ENCODE data around the gene SELENOM.
"Not testable (repeated sequence)": the region's sequence is repeated elsewhere in the genome, so short reads cannot be mapped to it uniquely, and the experiment has no call there.

SELENOM gene

GRCh38 chr22:31128156-31128555 is 20.8 kb upstream of the SELENOM start:
- DNase-seq = no peak

GRCh38 chr22:31127181-31127772 is 19.9 kb upstream of the SELENOM start:
- no peak for DNase-seq

- DNase-seq = no peak
These were observed 19.5 kb upstream of the SELENOM start for GRCh38 chr22:31126869-31127175.

- no peak for DNase-seq
These were observed 18.9 kb upstream of the SELENOM start for GRCh38 chr22:31126128-31126868.

- no peak for DNase-seq
These were observed 18.3 kb upstream of the SELENOM start for GRCh38 chr22:31125521-31126117.

GRCh38 chr22:31124811-31125465 is 17.6 kb upstream of the SELENOM start:
- DNase-seq = no peak

- DNase-seq = no peak
These were observed 16.9 kb upstream of the SELENOM start for GRCh38 chr22:31124290-31124689.

GRCh38 chr22:31123292-31123602 is 15.9 kb upstream of the SELENOM start:
- no peak for DNase-seq

GRCh38 chr22:31122532-31123291 is 15.3 kb upstream of the SELENOM start, which contains the start of gene INPP5J:
Gene INPP5J (plus strand): TSS chr22:31122966. CDS start chr22:31123015, 49 bp downstream.
- peak; percentile 24 for DNase-seq

- DNase-seq = no peak
These were observed 14.8 kb upstream of the SELENOM start for GRCh38 chr22:31122196-31122531.

GRCh38 chr22:31121403-31121802 is 14.0 kb upstream of the SELENOM start:
- no peak for DNase-seq

GRCh38 chr22:31120642-31121041 is 13.3 kb upstream of the SELENOM start:
- no peak for DNase-seq

GRCh38 chr22:31120230-31120629 is 12.9 kb upstream of the SELENOM start:
- DNase-seq = no peak

GRCh38 chr22:31119026-31119717 is 11.8 kb upstream of the SELENOM start:
- DNase-seq = no peak

GRCh38 chr22:31118046-31118820 is 10.9 kb upstream of the SELENOM start:
- no peak for DNase-seq

GRCh38 chr22:31112547-31113091 is 5.3 kb upstream of the SELENOM start:
- DNase-seq = not testable (repeated sequence)

GRCh38 chr22:31107894-31108218 is 488 bp upstream of the SELENOM start:
- no peak for DNase-seq

- DNase-seq = no peak
These were observed 614 bp downstream of the SELENOM start for GRCh38 chr22:31106731-31107177.

- no peak for DNase-seq
These were observed 1.3 kb downstream of the SELENOM start for GRCh38 chr22:31106001-31106571.

- DNase-seq = no peak
These were observed 2.0 kb downstream of the SELENOM start for GRCh38 chr22:31105282-31105929.

- no peak for DNase-seq
These were observed 2.5 kb downstream of the SELENOM start for GRCh38 chr22:31104869-31105268.

Measured in NCI-H1694 treated with DMSO at 0.1 percent for 48 hours (cell line).